Neural progenitor cell (in vitro differentiated cells): ENCODE measurements around the gene C18orf32. TPM values are rescaled to one million over a fixed set of nuclear protein-coding genes. Genes with fewer than 3 reads are reported as not detected.

Experiments
- DNase-seq: peaks from one replicate; pipeline ENCODE4 v3.0.0-alpha.2; 2016; ENCODE audit warnings: low spot score
- H2AFZ ChIP-seq: fragments of 200-600 bp; sonication (generic); replicated peaks from 2 replicates; pipeline ENCODE4 v1.6.1; 2016; ENCODE audit warnings: antibody characterized with exemption
- H3F3A ChIP-seq: fragments of 200-600 bp; sonication (generic); 2 replicates; pipeline ENCODE4 v1.6.1; 2016; ENCODE audit warnings: antibody characterized with exemption, low read depth
- H3K27ac ChIP-seq: fragments of 200-600 bp; sonication (generic); 2 replicates; pipeline ENCODE4 v1.5.1; 2016; ENCODE audit warnings: mild to moderate bottlenecking
- H3K27me3 ChIP-seq: fragments of 200-600 bp; sonication (generic); 2 replicates; pipeline ENCODE4 v1.6.1; 2016; ENCODE audit warnings: mild to moderate bottlenecking, moderate library complexity
- H3K36me3 ChIP-seq: fragments of 200-600 bp; sonication (generic); 2 replicates; pipeline ENCODE4 v1.5.1; 2016
- H3K4me1 ChIP-seq: fragments of 200-600 bp; sonication (generic); 2 replicates; pipeline ENCODE4 v1.6.1; 2016; ENCODE audit warnings: mixed run types
- H3K4me2 ChIP-seq: fragments of 200-600 bp; sonication (generic); 2 replicates; pipeline ENCODE4 v1.6.1; 2016
- H3K4me3 ChIP-seq: fragments of 200-600 bp; sonication (generic); 2 replicates; pipeline ENCODE4 v1.5.1; 2016
- H3K79me2 ChIP-seq: fragments of 200-600 bp; sonication (generic); 2 replicates; pipeline ENCODE4 v1.6.1; 2016; ENCODE audit warnings: low read depth
- H3K9ac ChIP-seq: fragments of 200-600 bp; sonication (generic); 2 replicates; pipeline ENCODE4 v1.6.1; 2016
- H3K9me3 ChIP-seq: fragments of 200-600 bp; sonication (generic); 2 replicates; pipeline ENCODE4 v1.5.1; 2016; ENCODE audit warnings: low read depth
- H4K20me1 ChIP-seq: fragments of 200-600 bp; sonication (generic); 2 replicates; pipeline ENCODE4 v1.6.1; 2016; ENCODE audit warnings: low read depth
- H3K27ac Mint-ChIP-seq: 3 replicates; pipeline ENCODE4 v1.8.0; 2021; ENCODE audit warnings: mixed read lengths
- H3K27me3 Mint-ChIP-seq: 2 replicates; pipeline ENCODE4 v1.8.0; 2022; ENCODE audit warnings: low read depth, mild to moderate bottlenecking, inconsistent platforms, moderate library complexity, mixed read lengths; ENCODE audit not compliant: insufficient read depth
- H3K36me3 Mint-ChIP-seq: 3 replicates; pipeline ENCODE4 v1.8.0; 2021; ENCODE audit warnings: mixed read lengths
- H3K4me1 Mint-ChIP-seq: 3 replicates; pipeline ENCODE4 v1.8.0; 2021; ENCODE audit warnings: mixed read lengths
- H3K4me3 Mint-ChIP-seq: 3 replicates; pipeline ENCODE4 v1.8.0; 2021; ENCODE audit warnings: mild to moderate bottlenecking, moderate library complexity, mixed read lengths
- H3K9me3 Mint-ChIP-seq: 3 replicates; pipeline ENCODE4 v1.8.0; 2020; ENCODE audit warnings: mixed read lengths
- EZH2 ChIP-seq: fragments of 200-600 bp; sonication (generic); IDR thresholded peaks from 2 replicates; pipeline ENCODE4 v1.6.1; 2017; ENCODE audit warnings: antibody characterized with exemption, mild to moderate bottlenecking, moderate library complexity
- EZH2phosphoT487 ChIP-seq: fragments of 200-600 bp; sonication (generic); IDR thresholded peaks from 2 replicates; pipeline ENCODE4 v1.6.1; 2017; ENCODE audit warnings: antibody characterized with exemption
- total RNA-seq: library from RNA; depleted of rRNA; stranded (reverse); fragments of >200 nt; gene quantifications from 2 replicates; pipeline ENCODE4 v1.2.3, GENCODE V29; 2015; ENCODE audit warnings: low replicate concordance
- TF ChIP-seq, protein P1 (sequence below): fragments of 200-600 bp; sonication (generic); IDR thresholded peaks from 2 replicates; pipeline ENCODE4 v1.5.1; 2017; ENCODE audit warnings: antibody characterized with exemption, mild to moderate bottlenecking

The C18orf32 gene
- total RNA-seq, 1 donor from 2014 or later = 72.4 TPM

DNA sequence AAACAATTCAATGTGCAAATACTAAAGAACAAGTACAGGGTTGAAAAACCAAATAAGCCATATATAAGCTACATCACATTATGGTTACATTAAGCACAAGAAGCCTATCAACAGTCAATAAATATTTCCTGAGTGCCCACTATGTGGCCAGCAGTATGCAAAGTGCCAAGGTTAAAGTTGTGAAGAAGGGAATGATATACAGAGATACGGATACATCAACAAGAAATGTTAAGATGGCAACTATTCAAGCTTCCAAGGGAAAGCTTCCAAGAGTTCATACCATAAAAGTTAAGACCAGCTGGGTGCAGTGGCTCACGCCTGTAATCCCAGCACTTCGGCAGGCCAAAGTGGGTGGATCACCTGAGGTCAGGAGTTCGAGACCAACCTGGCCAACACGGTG, 40.6 kb downstream of the C18orf32 start:
- H3K36me3 Mint-ChIP-seq = peaks cover 13% of the 10 kb centered on the region
- peaks cover 27% of the 10 kb centered on the region for H3K9me3 Mint-ChIP-seq
- Histone ChIP-seq H3K4me1 (no peaks in the 10 kb centered on the region), H3K4me3 (no peak overlapping the region), H3K79me2 (peaks cover 12% of the 10 kb centered on the region), H3K27me3 (no peaks in the 10 kb centered on the region), H4K20me1 (no peaks in the 10 kb centered on the region), H2AFZ (no peak overlapping the region), H3K36me3 (peaks cover 9% of the 10 kb centered on the region), H3K27ac (no peak overlapping the region), H3F3A (peaks cover 4% of the 10 kb centered on the region), H3K9ac (no peak overlapping the region), H3K4me2 (no peak overlapping the region), H3K9me3 (peaks cover 21% of the 10 kb centered on the region)
- DNase-seq = no peak
- no peak overlapping the region for H3K4me3 Mint-ChIP-seq
- H3K27ac Mint-ChIP-seq = no peak overlapping the region
- H3K27me3 Mint-ChIP-seq = no peaks in the 10 kb centered on the region
- no peaks in the 10 kb centered on the region for H3K4me1 Mint-ChIP-seq
- TF ChIP-seq, protein P1, sequence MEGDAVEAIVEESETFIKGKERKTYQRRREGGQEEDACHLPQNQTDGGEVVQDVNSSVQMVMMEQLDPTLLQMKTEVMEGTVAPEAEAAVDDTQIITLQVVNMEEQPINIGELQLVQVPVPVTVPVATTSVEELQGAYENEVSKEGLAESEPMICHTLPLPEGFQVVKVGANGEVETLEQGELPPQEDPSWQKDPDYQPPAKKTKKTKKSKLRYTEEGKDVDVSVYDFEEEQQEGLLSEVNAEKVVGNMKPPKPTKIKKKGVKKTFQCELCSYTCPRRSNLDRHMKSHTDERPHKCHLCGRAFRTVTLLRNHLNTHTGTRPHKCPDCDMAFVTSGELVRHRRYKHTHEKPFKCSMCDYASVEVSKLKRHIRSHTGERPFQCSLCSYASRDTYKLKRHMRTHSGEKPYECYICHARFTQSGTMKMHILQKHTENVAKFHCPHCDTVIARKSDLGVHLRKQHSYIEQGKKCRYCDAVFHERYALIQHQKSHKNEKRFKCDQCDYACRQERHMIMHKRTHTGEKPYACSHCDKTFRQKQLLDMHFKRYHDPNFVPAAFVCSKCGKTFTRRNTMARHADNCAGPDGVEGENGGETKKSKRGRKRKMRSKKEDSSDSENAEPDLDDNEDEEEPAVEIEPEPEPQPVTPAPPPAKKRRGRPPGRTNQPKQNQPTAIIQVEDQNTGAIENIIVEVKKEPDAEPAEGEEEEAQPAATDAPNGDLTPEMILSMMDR = no peak
- TF ChIP-seq EZH2phosphoT487 = no peak
- TF ChIP-seq EZH2 = no peak

DNA sequence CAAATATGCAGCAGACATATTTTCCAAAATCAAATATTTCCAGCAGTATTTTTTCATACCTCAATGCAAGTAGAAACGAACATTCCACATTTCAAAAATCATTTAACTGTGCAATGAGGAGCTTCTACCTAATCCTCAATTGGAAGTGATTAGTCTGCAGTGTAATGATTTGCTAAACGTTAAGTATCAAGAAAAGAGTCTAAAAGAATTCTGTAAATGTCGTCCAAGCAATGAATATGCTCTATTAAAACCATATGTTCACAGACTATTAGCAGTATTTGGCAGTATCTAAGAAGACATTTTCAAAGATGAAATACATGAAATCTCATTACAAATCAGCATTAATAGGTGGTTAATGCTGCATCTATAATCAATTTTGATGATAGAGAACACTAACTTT, 42.5 kb downstream of the C18orf32 start:
- H3K27ac Mint-ChIP-seq = no peak overlapping the region
- H3K4me3 Mint-ChIP-seq = no peak overlapping the region
- Histone ChIP-seq H3K4me2 (no peak overlapping the region), H3K36me3 (no peaks in the 10 kb centered on the region), H3F3A (peaks cover 14% of the 10 kb centered on the region), H3K4me1 (no peaks in the 10 kb centered on the region), H2AFZ (no peak overlapping the region), H3K79me2 (peaks cover 12% of the 10 kb centered on the region), H3K27me3 (no peaks in the 10 kb centered on the region), H3K27ac (no peak overlapping the region), H4K20me1 (no peaks in the 10 kb centered on the region), H3K9ac (no peak overlapping the region), H3K9me3 (peaks cover 12% of the 10 kb centered on the region), H3K4me3 (no peak overlapping the region)
- H3K9me3 Mint-ChIP-seq = peaks cover 21% of the 10 kb centered on the region
- TF ChIP-seq, protein P1 = no peak
- TF ChIP-seq EZH2phosphoT487 (no peak), EZH2 (no peak)
- no peaks in the 10 kb centered on the region for H3K4me1 Mint-ChIP-seq
- no peaks in the 10 kb centered on the region for H3K27me3 Mint-ChIP-seq
- H3K36me3 Mint-ChIP-seq = peaks cover 13% of the 10 kb centered on the region
- no peak for DNase-seq

DNA sequence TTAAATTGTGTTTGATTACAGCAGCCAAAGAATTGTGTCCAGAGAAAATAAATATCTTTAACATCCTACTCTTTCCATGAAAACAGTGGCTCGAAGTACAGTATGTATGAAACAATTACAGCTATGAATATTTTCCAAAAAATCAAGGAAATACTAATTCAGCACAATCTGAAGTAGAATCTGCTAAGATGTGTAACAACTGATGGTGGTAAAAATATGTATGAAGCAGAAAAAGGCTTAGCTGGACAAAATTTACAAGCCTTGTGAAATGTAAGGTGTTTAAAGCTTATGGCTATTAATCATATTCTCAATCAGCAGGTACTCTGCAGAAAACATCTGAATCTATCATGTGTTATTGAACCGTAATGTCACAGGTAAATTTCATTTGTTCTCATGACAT, 43.2 kb downstream of the C18orf32 start:
- no peak overlapping the region for H3K4me3 Mint-ChIP-seq
- Histone ChIP-seq H4K20me1 (no peaks in the 10 kb centered on the region), H3F3A (peaks cover 14% of the 10 kb centered on the region), H2AFZ (no peak overlapping the region), H3K27me3 (no peaks in the 10 kb centered on the region), H3K9ac (no peak overlapping the region), H3K4me2 (no peak overlapping the region), H3K4me3 (no peak overlapping the region), H3K27ac (no peak overlapping the region), H3K36me3 (no peaks in the 10 kb centered on the region), H3K79me2 (peaks cover 12% of the 10 kb centered on the region), H3K4me1 (no peaks in the 10 kb centered on the region), H3K9me3 (peaks cover 7% of the 10 kb centered on the region)
- H3K36me3 Mint-ChIP-seq = peaks cover 10% of the 10 kb centered on the region
- no peaks in the 10 kb centered on the region for H3K27me3 Mint-ChIP-seq
- H3K9me3 Mint-ChIP-seq = peaks cover 18% of the 10 kb centered on the region
- DNase-seq = no peak
- TF ChIP-seq, protein P1 = no peak
- no peak for TF ChIP-seq EZH2
- TF ChIP-seq EZH2phosphoT487 = no peak
- no peaks in the 10 kb centered on the region for H3K4me1 Mint-ChIP-seq
- no peak overlapping the region for H3K27ac Mint-ChIP-seq
